Hematopoietic multipotent progenitor cell treated with erythropoietin and hydrocortisone succinate and interleukin-3 and kit ligand, for 17 days (in vitro differentiated cells): Measurements from ENCODE around the gene HUWE1.
"Not testable (repeated sequence)": the region's sequence is repeated elsewhere in the genome, so short reads cannot be mapped to it uniquely, and the experiment has no call there.

Experiments used
- DNase-seq: peaks from one replicate; pipeline ENCODE4 v3.0.0-alpha.2; 2015; ENCODE audit warnings: low spot score

The HUWE1 gene

GRCh38 chrX:53605004-53605403 lies 81.5 kb downstream of the HUWE1 start:
- DNase-seq: no peak

DNA sequence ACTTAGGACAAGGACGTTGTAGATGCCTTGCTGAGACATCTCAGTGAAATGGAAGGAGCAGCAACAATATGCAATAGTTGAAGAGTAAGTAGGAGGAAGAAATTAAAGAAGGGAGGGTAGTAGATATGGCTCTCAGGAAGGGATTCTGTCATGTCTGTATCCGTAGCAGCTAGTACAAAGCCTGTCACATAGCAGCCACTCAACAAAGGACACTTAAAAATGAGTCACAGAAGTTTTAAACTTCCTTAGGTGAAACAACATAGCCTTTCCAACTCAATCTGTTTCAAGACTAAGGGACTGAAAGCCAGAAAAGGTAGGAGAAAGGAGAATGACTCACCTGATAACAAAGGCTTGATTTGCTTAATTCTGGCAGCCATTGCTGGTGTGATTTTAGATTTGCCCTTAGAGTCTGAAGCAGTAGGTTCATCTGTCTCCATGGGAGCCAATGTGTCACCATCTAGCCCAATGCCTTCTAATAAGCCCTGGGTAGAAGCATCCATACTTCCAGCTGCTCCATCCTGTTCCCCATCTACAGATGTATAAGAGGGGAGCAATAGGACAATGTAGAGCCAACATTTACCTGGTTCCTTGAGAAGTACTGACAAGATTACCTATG lies 86.6 kb downstream of the HUWE1 start:
- no peak for DNase-seq

DNA sequence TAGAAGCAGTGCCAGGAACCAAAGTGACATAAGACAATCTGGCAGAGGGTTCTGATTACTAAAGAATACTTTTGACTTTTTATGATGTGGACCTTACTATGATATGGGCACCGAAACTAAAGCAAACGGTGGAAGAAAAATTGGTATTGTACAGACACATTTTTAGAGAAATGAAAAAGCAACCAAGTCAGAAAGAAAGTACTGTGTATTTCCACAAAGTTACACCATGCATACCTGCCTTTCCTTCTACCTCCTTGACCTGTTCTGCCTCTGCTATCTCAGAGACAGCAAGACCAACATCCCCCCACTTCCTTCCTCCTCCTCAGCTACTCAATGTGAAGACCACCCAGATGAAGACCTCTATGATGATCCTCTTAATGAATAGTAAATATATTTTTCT lies 88.3 kb downstream of the HUWE1 start:
- DNase-seq: no peak

DNA sequence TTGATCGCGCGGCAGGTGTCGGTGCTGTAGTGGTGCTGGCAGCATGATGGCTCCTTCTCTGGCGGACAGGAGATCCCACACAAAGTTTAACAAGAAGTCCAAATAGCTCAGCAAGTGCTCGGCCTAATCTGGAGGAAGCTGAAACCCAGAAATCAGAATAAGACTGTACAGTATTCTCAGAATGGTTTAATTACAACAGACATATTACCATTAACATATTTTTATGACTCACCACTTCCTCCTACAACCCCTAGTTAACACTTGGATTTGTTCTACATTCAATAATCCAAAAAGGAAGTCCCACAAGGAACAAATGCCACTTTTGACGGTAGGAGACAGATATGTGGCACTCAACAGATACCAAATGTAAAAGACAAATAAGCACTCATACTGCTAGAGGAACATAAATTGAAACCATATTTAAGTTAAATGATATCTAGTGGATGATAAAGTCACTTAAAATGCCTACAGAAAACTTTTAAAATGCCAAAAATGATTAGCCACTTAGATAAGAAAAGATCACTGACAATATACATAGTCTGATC lies 91.2 kb downstream of the HUWE1 start:
- DNase-seq: no peak

- DNase-seq: no peak
Measured at GRCh38 chrX:53594354-53594753, 92.2 kb downstream of the HUWE1 start.

- peak; percentile 7 for DNase-seq
Measured at GRCh38 chrX:53587795-53588420, 98.6 kb downstream of the HUWE1 start.

GRCh38 chrX:53584891-53585290 lies 101.6 kb downstream of the HUWE1 start:
- no peak for DNase-seq

DNA sequence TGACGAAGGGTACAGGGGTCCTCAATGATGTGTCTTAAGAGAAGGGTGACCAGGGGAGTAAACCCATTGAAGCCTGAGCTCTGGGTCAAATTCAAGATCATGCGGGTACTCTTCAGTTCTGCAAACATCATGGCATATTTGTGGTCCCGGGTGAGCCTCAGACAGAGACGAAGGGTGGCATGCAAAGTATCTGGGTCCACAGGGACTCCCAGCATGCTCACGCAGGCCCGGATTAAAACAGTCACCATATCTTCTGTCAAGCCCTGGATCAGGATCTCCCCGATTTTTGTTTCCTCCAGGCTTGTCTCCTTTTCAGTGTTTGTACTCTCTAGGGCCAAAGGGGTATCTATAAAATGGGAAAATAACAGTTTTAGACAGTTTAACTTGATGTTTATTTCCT lies 102.9 kb downstream of the HUWE1 start:
- no peak for DNase-seq

- DNase-seq: no peak
Measured at GRCh38 chrX:53580742-53581504, 105.6 kb downstream of the HUWE1 start.

GRCh38 chrX:53571494-53571893 lies 115.0 kb downstream of the HUWE1 start:
- DNase-seq: no peak

DNA sequence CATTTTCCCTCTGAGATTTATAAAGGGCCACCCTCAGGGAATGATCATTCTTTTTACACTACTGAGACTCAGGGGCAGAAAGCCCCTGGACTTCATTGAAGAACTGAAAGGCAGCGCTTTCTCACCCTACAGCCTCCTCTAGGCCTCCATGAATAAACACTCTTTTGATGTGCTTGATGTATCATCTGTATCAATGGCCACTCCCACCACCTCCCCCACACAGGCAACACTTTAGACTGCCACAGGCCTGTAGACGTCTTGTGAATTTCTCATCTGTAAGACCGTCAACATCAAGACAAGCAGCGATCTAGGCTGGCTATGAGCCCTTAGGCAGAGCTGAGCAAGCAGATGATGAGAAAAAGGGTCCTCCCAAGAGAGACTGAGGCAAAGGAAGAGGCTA lies 123.2 kb downstream of the HUWE1 start:
- DNase-seq: no peak

DNA sequence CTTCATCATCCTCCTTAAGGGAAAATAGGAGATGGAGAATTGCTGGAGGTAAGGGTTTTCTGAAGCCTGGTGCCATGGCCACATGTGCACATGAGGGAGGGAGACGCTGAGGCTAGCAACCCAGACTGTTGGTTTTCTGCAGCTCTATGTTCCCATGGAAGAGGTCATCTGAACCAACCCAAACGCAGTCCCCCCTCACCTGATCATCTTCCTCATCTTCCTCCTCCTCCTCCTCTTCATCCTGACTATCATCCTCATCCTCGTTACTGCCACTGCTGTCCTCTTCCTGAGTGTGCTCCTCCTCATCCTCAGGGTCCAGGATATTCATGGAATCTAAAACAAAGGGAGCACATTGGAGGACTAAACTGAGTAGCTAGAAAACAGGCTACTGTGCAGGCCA lies 124.6 kb downstream of the HUWE1 start:
- DNase-seq: no peak

DNA sequence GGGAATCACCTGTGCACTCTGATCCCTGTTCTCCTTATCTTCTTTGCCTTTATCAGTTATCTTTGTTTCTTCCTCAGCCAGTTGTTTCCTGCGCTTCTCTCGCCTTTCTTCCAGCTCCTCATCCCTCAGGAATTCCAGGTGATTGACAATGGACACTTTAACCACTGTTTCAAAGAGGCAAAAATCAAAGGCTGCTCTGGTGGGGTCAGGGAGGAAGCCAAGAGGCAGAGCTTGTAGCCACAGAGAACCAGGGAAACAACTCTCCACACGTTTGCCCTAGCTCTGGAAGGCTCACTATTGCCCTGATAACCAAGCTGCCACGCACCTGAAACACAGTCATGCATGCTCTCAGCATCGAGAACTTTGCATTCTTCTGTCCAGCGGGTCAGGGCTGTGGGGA lies 127.9 kb downstream of the HUWE1 start:
- no peak for DNase-seq

DNA sequence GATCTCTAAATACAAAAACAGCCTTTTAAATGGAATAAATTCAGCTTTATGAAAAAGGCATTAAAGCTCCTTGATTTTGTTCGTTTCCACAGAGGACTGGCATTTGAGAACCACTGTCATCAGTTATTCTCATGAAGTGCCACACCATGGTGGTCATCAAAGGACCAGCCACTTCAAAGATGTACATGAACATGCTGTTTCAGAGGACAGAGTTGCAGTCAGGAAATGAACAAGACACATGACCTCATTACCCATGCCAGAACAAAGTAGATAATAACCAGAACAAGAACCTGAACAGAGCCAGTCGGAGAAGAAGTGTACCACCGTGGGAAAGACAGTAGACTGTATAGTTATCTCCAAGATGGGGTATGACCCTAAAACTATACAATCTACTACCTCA lies 129.7 kb downstream of the HUWE1 start:
- DNase-seq: no peak

GRCh38 chrX:53550756-53551463 lies 135.6 kb downstream of the HUWE1 start:
- DNase-seq: no peak

GRCh38 chrX:53547668-53548067 lies 138.9 kb downstream of the HUWE1 start:
- no peak for DNase-seq

DNA sequence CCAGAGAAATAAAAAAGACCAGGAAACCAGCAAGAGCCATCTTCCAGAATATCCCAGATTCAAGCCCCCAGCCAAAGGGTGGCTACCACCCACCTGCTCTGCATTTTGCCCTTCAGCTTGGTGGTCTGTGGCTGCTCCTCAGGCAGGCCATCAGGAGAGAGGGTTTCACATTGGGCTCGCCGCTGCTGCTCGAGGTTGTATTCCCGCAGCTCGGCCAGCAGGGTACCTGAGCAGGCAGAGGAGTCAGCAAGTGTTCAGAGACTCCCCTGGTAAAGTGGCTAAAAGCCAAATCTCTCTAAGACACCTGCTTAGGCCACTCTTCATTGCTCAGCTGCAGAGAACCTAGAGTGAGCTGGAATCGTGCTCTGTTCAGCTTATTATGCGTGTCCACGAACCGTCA lies 141.6 kb downstream of the HUWE1 start:
- DNase-seq: no peak

GRCh38 chrX:53538781-53539180 lies 147.7 kb downstream of the HUWE1 start:
- no peak for DNase-seq

- DNase-seq: not testable (repeated sequence)
Measured at GRCh38 chrX:53531255-53531966, 155.1 kb downstream of the HUWE1 start.

GRCh38 chrX:53526999-53527398 lies 159.5 kb downstream of the HUWE1 start:
- no peak for DNase-seq

DNA sequence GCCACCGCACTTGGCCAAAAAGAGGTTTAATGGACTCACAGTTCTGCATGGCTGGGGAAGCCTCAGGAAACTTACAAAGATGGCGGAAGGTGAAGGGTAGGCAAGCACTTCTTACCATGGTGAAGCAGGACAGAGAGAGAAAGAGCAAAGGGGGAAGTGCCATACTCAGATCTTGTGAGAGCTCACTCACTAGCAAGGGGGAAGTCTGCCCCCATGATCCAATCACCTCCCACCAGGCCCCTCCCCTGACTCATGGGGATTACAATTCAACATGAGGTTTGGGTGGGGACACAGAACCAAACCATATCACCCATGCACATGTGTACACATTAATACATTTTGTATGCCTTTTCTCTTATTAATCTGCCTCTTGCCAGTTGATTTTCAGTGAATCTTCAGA lies 175.2 kb downstream of the HUWE1 start:
- no peak for DNase-seq

GRCh38 chrX:53504035-53504434 lies 182.5 kb downstream of the HUWE1 start:
- DNase-seq: not testable (repeated sequence)
